ENCODE measurements around the gene THRB. TPM values are rescaled to one million over a fixed set of nuclear protein-coding genes. Genes with fewer than 3 reads are reported as not detected.

The THRB gene
- total and polyA plus RNA-seq, 9 of the 15 experiments (the other 6 are each of a cell fraction or from before 2014, with no cell fraction given), result 1.7 to 14.9 (median 6.9) TPM

- no TSS peak for BruUV-seq (replicated peaks)
- Histone ChIP-seq H3K79me2 (ENCODE audit: control insufficient read depth, insufficient read depth, low read length) (no peaks in the 10 kb centered on the region), H3K4me2 (ENCODE audit: insufficient read depth, low read length) (no peak overlapping the region), H3K4me3 (no peak overlapping the region), H3K4me1 (replicated peaks in 1 of 2; ENCODE audit: control insufficient read depth in 2 of 2, insufficient read depth in 2 of 2, low read length in 2 of 2) (peaks cover 0 to 4% of the 10 kb centered on the region in 2 experiments; a peak in 1 of 5 replicates), H3K27ac (ENCODE audit: extremely low read depth, low read depth, low read length) (no peak overlapping the region), H2AFZ (ENCODE audit: low read depth, low read length) (no peak overlapping the region), H4K20me1 (replicated peaks; ENCODE audit: control insufficient read depth, insufficient read depth, low read length) (no peaks in the 10 kb centered on the region), H3K9me3 (replicated peaks; ENCODE audit: control insufficient read depth, insufficient read depth, low read depth, low read length) (no peaks in the 10 kb centered on the region), H3K9ac (ENCODE audit: insufficient read depth in 1 of 2, low read depth in 2 of 2, low read length in 2 of 2) (no peak overlapping the region), H3K36me3 (ENCODE audit: control insufficient read depth, insufficient read depth, low read length) (no peaks in the 10 kb centered on the region), H3K27me3 (ENCODE audit: control insufficient read depth in 2 of 2, insufficient read depth in 2 of 2, low read length in 2 of 2) (no peaks in the 10 kb centered on the region), H3K9me1 (ENCODE audit: control insufficient read depth, insufficient read depth, low read length) (no peaks in the 10 kb centered on the region)
- POLR2A ChIA-PET, result interaction anchor here (0.7 kb wide), 1 partner anchor 9 kb away, joined by 4 read pairs; no protein-coding TSS in a partner anchor
- CTCF ChIA-PET (ENCODE audit: low intra/inter-chr PET ratio), result no interaction called here
- intact Hi-C loops (cut with micrococcal nuclease), result no loop called here
- FAIRE-seq, result peak; percentile 72
- peak; percentile 71 for ATAC-seq
- DNase-seq (ENCODE audit: extremely low read depth in 1 of 4, low spot score in 3 of 4), result peak in 2 of 4 experiments; percentile 16 to 24
- 0% methylated on average over 2 of the region's 2 CpGs for WGBS (ENCODE audit: insufficient coverage, low coverage, missing lambda C conversion rate)
- in situ Hi-C loops (cut with MboI), result no loop called here
- peak; percentile 68 for TF ChIP-seq CBFA2T3 (IDR thresholded peaks at IDR 0.05)
- TF ChIP-seq VEZF1 (CRISPR knock-in tag; IDR thresholded peaks at IDR 0.05), result no peak
- TF ChIP-seq CBFA2T2 (conservative IDR thresholded peaks at IDR 0.05), result peak; percentile 37; the same call in 1 of the 2 replicates
- 0 out of 2 replicates have a peak, but pooled peaks have one; percentile 6 for TF ChIP-seq EP300 (IDR thresholded peaks at IDR 0.05; ENCODE audit: low read length)
- peak; percentile 47; the same call in 1 of the 2 replicates for TF ChIP-seq JUND (IDR thresholded peaks at IDR 0.05; ENCODE audit: borderline replicate concordance, low read depth, low read length)
- TF ChIP-seq JUND (tag; IDR thresholded peaks at IDR 0.05; ENCODE audit: borderline replicate concordance, low read depth, low read length), result peak; percentile 40; the same call in 1 of the 3 replicates
- TF ChIP-seq FOXJ2 (tag; IDR thresholded peaks at IDR 0.05), result peak; percentile 65; the same call in 1 of the 2 replicates
- peak in 1 of 2 experiments; percentile 83; a peak in 2 of 4 replicates for TF ChIP-seq RCOR1 (IDR thresholded peaks at IDR 0.05; ENCODE audit: borderline replicate concordance in 1 of 2, low read depth in 2 of 2, low read length in 2 of 2)
- TF ChIP-seq GATA2 (CRISPR knock-in tag; IDR thresholded peaks at IDR 0.05), result peak; percentile 30; the same call in 1 of the 2 replicates
- no peak for TF ChIP-seq KLF1 (tag; IDR thresholded peaks at IDR 0.05)
- no peak for TF ChIP-seq ZNF134 (CRISPR knock-in tag; conservative IDR thresholded peaks at IDR 0.05)
- no peak for TF ChIP-seq TARDBP (IDR thresholded peaks at IDR 0.05)
- TF ChIP-seq MYC (IDR thresholded peaks at IDR 0.05; ENCODE audit: low read depth, low read length), result peak; percentile 38; the same call in 1 of the 2 replicates
- no peak for TF ChIP-seq MYC (CRISPR knock-in tag; IDR thresholded peaks at IDR 0.05; ENCODE audit: borderline replicate concordance, low read depth)
- no peak for TF ChIP-seq NR4A1 (CRISPR knock-in tag; IDR thresholded peaks at IDR 0.05)
- TF ChIP-seq NR4A1 (tag; IDR thresholded peaks at IDR 0.05), result 0 out of 2 replicates have a peak, but pooled peaks have one; percentile 38
- TF ChIP-seq KDM1A (IDR thresholded peaks at IDR 0.05), result peak; percentile 78 to 83
- peak; percentile 21; the same call in 1 of the 2 replicates for TF ChIP-seq ZNF239 (CRISPR knock-in tag; IDR thresholded peaks at IDR 0.05)
- TF ChIP-seq ETV1 (tag; conservative IDR thresholded peaks at IDR 0.05; ENCODE audit: low read depth), result peak; percentile 33; the same call in 1 of the 2 replicates
- TF ChIP-seq THRA (IDR thresholded peaks at IDR 0.05), result no peak
- TF ChIP-seq SMARCA4 (IDR thresholded peaks at IDR 0.05), result peak; percentile 44; the same call in 1 of the 2 replicates
- 0 out of 2 replicates have a peak, but pooled peaks have one; percentile 22 for TF ChIP-seq MTA3 (IDR thresholded peaks at IDR 0.05; ENCODE audit: borderline replicate concordance)
- no peak for TF ChIP-seq RBM15 (IDR thresholded peaks at IDR 0.05; ENCODE audit: insufficient read depth, low read length)
- no peak for TF ChIP-seq ILK (tag; IDR thresholded peaks at IDR 0.05; ENCODE audit: borderline replicate concordance, low read depth)
Measured at GRCh38 chr3:24174614-24175013, 320.0 kb downstream of the THRB start.

Measured in K562 (cell line).